IPS-18c (cell line): ENCODE measurements around the gene RASSF8.

Source experiments
- H3K4me3 ChIP-seq: 2 replicates; pipeline ENCODE4 v1.7.0; 2013; ENCODE audit warnings: low read depth, mild to moderate bottlenecking, low read length, moderate library complexity; ENCODE audit not compliant: insufficient read depth
- H3K9me3 ChIP-seq: one replicate; pipeline ENCODE4 v1.6.1; 2013; ENCODE audit warnings: mild to moderate bottlenecking, low read length, moderate library complexity; ENCODE audit not compliant: control insufficient read depth, insufficient read depth

Gene RASSF8

DNA sequence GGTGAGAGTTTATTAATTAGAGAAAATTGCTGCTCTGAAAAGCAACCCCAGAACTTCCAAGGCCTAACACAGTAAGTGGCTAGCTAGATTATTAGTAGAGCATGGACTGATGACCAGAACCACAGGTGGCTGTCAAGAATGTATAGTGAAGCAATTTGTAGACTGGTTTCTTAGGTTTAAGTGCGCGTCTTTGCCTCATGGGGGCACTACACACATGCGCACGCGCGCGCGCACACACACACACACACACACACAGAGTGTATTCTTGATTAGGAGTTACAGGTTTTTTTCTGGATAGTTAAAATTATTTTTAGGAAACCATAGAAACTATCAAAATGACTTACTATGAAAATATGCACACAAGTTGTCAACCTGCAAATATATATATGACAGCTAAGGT is 99.8 kb downstream of the RASSF8 start:
- Histone ChIP-seq H3K4me3 (no peak overlapping the region), H3K9me3 (no peaks in the 10 kb centered on the region)

- H3K9me3 ChIP-seq = no peaks in the 10 kb centered on the region
- no peak overlapping the region for H3K4me3 ChIP-seq
Observed at GRCh38 chr12:26058818-26059217, 100.3 kb downstream of the RASSF8 start.

GRCh38 chr12:26062006-26062405 is 103.5 kb downstream of the RASSF8 start:
- no peak overlapping the region for H3K4me3 ChIP-seq
- no peaks in the 10 kb centered on the region for H3K9me3 ChIP-seq

DNA sequence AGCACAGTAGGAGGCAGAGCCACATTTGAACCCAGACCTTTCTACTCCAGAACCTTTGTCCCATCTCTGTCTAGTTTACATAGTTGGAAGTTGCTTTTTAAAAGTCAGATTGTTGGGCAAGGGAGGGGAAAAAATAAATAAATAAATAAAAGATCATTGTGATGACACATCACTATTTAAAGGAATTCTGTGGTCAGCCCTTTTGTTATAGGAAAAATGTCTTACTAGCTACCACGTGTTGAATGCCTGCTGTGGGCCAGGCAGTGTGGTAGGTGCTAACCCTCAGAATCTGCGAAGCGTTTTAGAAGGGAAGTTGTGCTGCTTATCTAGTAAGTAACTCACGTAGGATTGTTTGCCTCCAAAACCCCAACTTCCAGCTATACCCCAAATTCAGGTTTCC is 104.1 kb downstream of the RASSF8 start:
- no peak overlapping the region for H3K4me3 ChIP-seq
- no peaks in the 10 kb centered on the region for H3K9me3 ChIP-seq

- no peaks in the 10 kb centered on the region for H3K9me3 ChIP-seq
- H3K4me3 ChIP-seq = no peak overlapping the region
Observed at GRCh38 chr12:26065451-26065850, 107.0 kb downstream of the RASSF8 start.

- Histone ChIP-seq H3K4me3 (no peak overlapping the region), H3K9me3 (no peaks in the 10 kb centered on the region)
Observed at GRCh38 chr12:26068503-26068902, 110.0 kb downstream of the RASSF8 start.

- Histone ChIP-seq H3K4me3 (no peak overlapping the region), H3K9me3 (no peaks in the 10 kb centered on the region)
Observed at GRCh38 chr12:26069796-26070195, 111.3 kb downstream of the RASSF8 start.

DNA sequence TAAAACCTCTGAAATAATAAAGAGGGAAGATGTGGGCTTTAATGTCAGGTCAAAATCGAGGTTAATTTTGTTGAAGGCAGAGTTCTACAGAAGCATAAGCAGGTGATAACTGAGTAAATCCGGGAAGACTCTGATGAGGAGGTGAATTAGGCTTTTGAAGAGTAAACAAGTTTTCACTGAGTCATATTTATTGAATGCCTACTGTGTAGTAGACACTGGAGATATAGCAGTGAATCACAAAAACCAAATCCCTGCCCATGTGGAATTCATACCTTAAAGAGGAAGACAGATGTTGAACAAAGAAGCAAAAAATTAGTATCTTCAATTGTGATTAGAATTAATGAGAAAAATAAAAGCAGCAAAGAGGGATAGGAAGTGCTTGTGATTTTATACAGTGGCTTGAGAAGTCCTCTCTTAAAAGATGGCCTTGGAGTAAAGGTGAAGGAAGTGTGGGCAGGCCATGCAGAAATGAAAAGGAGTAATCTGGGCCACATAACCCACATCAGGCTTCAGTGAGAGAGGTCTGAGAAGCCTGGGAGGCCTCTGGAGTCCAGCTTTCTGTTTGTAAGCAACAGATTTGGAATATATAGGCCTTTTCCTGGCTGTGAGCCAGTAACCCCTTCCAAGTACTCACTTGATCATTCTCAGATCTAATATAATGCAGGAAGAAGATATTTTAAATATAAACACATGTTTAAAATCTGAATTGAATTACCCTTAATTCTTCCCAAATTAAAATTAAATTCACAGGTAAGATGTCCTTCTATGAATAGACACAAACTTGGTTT is 119.6 kb downstream of the RASSF8 start:
- no peaks in the 10 kb centered on the region for H3K9me3 ChIP-seq
- no peak overlapping the region for H3K4me3 ChIP-seq

DNA sequence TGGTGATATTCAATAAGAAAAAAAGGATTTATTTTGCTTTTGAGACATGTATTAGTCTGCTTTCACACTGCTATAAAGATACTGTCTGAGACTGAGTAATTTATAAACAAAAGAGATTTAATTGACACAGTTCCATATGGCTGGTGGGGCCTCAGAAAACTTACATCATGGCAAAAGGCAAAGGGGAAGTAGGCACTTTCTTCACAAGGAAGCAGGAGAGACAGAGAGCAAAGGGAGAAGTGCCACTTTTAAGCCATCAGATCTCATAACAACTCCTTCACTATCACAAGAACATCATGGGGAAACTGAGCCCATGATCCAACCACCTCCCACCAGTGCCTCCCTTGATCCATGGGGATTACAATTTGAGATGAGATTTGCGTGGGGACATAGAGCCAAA is 122.4 kb downstream of the RASSF8 start:
- Histone ChIP-seq H3K9me3 (no peaks in the 10 kb centered on the region), H3K4me3 (no peak overlapping the region)

DNA sequence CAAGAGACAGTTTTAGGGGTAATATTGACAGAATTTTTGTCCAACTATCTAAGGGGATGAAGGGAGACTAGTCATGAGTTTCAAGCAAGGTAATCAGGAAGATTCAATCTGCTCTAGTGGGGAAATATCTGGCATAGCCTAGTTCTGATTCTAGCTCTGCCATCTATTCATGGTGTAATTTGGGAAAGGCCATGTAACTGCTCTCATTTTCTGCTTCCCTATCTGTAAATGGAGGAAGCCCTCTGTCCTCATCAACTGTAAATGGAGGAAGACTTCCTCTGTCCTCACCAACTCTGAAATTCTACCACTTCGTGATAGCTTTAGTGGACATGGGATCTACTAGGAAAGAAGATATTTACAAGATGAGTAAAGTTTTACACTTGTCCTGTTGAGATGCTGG is 128.5 kb downstream of the RASSF8 start:
- Histone ChIP-seq H3K4me3 (no peak overlapping the region), H3K9me3 (no peaks in the 10 kb centered on the region)

DNA sequence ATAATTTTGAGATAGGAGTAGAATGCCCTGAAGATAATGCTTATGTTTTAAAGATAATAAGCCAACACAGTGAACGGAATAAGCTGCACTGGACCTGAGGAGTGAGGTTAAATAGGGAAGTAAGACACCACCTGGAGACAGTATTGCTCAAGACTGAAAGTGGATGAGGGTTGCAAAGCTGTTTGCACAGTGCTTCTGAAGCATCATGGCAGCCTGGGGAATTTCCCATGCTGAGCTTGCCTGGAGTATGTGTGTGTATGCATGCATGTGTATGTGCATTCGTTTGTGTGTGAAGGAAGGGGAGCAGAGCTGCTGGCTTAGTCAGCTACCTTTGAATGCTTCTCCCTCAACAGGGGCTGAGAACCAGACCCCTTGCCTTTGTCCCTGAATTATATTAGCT is 130.5 kb downstream of the RASSF8 start:
- no peak overlapping the region for H3K4me3 ChIP-seq
- H3K9me3 ChIP-seq = no peaks in the 10 kb centered on the region

GRCh38 chr12:26090836-26091510 is 132.5 kb downstream of the RASSF8 start:
- Histone ChIP-seq H3K9me3 (no peaks in the 10 kb centered on the region), H3K4me3 (no peak overlapping the region)

GRCh38 chr12:26091822-26092221 is 133.3 kb downstream of the RASSF8 start:
- H3K9me3 ChIP-seq = no peaks in the 10 kb centered on the region
- H3K4me3 ChIP-seq = no peak overlapping the region

DNA sequence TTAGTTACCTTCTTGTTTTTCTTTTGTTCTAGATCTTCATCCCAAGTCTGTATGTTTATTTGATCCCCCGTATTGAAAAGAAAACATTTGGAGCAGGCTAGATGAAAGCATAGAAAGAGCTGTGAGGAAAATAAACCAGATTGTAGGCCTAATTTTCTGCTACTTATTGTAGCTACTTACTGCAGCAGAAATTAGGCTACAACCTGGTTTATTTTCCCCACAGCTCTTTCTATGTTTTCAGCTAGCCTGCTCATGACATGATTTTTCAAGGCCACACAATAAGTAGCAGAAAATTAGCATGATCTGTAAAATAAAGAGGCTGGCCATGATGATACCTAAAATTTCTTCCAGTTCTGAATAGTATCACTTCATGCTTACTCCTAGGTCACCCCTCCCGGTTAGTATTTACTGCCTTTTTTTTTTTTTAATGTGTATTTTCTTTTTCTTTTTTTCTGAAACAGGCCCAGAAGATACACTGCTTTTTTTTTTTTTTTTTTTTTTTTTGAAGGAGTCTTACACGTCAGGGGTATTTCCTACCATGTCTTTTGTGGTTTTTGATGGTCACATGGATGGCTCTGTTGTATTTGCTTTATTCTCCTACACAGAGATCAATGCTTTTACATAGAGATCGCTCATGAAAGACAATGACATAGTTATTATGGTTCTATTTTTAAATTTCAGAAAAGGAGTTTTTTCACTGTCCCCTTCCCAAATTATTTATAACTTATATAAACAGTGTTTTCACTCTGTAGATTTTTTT is 134.0 kb downstream of the RASSF8 start:
- no peak overlapping the region for H3K4me3 ChIP-seq
- no peaks in the 10 kb centered on the region for H3K9me3 ChIP-seq

DNA sequence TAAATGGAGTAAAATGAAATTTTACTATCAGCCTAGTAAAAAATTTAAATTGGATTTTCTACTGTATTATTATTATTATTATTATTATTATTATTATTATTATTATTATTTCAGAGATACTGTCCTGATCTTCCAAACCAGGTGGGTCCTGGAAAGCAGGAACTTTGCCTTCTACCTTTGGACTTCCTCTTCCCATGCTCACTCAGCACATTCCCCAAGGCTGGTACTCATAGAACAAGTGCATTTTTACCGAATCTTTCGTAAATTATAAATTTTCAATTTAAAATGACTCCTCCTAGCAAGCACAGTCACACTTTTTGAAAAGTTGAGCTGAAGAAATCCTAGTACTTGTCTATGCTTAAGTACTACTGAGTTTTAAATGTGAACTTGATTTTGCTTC is 136.7 kb downstream of the RASSF8 start:
- H3K4me3 ChIP-seq = no peak overlapping the region
- H3K9me3 ChIP-seq = no peaks in the 10 kb centered on the region

DNA sequence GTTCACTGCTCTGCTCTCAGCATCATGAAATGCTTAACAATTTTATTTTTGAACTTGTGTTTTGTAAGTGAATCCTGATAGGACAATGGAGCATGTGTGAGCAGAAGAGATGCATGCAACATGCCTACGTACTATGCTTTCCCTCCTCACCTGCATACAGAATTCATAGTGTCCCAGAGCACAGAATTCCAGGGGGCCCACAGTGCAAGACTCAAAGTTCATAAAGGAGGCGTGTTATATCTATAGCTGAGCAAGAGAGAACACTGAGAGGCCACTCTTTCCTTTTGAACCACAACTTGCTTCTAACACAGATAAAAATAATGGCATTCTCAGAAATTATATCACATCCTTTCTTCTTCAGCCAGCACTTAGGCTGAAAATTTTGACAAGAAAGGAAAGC is 137.6 kb downstream of the RASSF8 start:
- no peak overlapping the region for H3K4me3 ChIP-seq
- no peaks in the 10 kb centered on the region for H3K9me3 ChIP-seq

GRCh38 chr12:26097046-26097878 is 138.8 kb downstream of the RASSF8 start:
- H3K9me3 ChIP-seq = no peaks in the 10 kb centered on the region
- no peak overlapping the region for H3K4me3 ChIP-seq
